Raji (cell line): ENCODE data around the gene GRAMD2A.

Source experiments
- POLR2A ChIP-seq: IDR thresholded peaks from 2 replicates; pipeline ENCODE4 v1.6.1; 2011; ENCODE audit warnings: low read depth, low read length, control low read depth; ENCODE audit not compliant: insufficient read depth

The GRAMD2A gene

DNA sequence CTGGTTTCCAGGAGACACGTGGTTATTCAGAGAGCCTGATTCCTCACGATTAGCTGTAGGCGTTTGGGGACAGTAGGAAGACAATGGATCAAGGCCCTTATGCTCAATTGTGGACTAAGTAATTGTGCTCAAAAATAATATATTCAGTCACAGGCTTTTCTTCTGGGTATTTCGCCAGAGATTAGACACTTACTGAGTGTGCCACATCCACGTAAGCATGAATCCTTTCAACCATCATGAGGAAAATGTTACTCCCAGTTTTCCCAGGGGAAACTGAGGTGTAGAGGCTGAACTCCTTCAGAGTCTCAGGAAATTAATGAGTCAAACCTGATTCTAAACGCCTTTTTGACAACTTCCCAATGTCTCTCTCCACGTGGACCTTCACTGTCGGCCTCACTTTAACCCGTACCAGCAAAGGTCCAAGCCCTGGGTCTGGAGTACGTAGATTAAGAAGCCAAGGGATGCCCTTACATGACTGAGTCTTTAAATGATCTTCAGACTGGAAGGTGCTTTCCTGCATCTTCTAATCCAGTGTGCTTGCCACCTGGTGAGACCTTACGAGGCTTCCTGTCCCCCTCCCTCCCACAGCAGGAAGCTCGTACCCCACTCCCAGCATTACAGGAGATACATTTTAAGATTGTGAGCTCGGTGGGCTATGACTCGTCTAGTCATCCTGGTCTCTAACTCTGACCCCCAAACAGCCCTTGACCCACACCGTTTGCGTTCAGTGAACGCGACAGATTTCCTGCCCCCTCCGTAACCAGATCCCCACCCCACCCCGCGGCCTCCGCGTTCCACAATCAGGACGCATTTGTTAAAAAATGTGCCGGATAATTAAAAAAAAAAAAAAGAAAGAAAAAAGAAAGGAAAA, 31.7 kb upstream of the GRAMD2A start:
- peak; percentile 39; the same call in 1 of the 2 replicates for TF ChIP-seq POLR2A

DNA sequence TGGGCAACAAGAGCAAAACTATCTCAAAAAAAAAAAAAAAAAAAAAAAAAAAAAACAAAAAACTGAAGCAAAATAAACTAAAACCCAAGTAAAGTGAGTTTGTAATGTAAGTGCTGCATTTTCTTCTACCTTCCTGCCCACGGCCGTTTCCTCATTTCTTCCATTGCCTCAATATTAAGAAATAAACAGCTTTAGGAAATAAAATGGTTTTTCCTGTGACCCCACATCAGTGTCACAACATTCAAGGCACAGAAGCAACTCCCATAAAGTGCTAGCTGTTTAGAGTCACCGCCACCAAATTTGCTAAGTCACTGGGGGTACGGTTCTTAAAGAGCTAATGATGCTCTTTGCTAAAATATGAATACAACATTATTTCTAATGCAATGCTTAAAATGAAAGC, 30.1 kb upstream of the GRAMD2A start:
- TF ChIP-seq POLR2A: no peak

DNA sequence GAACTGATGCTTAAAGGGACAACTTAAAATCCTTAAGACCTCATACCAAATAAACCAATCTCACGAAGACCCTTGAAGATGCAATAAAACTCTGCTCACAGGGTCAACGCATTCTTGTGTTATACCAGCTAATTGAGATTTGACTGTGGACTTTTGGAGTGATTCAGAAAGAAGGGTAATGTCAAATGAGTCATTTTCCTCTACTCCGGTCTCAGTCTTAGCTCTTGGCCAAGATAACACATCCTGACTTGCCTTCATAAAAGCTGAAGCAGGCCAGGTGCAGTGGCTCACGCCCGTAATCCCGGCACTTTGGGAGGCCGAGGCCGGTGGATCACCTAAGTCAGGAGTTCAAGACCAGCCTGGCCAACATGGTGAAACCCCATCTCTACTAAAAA, 29.6 kb upstream of the GRAMD2A start:
- no peak for TF ChIP-seq POLR2A

DNA sequence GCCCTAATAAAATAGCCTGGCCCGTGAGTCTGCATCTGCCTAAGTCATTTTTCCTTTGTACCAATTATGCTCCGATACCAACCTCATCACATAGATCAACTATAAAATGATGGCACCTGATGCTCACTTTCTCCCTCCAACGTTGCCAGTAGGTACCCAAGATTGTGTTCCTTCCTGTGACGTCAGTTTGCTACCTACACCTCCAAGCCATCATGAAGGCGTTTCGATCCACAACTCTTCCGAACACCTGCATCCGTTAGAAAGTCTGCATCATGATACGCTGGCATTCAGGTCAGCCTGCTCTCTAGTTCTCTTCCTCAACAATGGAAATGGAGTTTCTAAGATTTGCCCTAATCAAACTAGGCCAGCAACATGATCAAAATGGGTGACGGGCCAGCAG, 25.7 kb upstream of the GRAMD2A start:
- no peak for TF ChIP-seq POLR2A

DNA sequence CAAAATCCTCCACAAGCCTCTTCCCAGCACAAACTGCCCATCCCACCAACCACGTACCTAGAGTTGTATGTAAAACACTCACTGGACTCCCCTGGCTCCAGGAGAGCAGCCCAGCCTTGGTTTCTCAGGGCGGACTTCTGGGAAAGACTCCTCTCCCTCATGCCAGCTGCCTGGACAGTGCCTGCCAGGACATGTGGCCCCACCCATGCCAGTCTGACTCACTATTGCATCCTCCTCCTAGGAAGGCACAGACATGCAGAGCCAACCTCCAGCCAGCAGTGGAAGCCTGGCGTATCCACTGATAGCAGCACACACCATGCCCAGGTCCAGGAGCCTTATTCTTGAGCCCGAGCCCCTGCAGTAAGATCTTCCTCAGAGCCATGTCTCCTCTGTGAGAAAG, 24.8 kb upstream of the GRAMD2A start:
- TF ChIP-seq POLR2A: no peak

DNA sequence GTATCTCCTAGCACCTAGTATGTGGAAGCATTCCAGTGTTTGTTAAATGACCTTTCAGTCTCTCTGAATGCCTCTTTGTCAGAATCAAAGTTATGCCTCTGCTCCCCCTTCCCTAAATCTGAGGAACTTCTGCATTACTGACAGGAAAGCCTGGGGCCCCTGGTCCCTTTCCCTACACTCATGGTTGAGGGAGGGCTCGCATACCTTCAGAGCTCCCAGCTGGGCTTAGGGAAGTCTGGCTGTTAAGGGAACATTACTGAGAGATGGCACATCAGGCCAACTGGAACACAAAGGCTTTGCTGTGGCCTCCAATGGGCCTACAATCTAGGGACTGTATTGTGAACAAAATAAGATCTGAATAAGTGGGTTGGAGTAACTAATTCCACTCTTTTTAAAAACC, 23.1 kb upstream of the GRAMD2A start:
- no peak for TF ChIP-seq POLR2A

DNA sequence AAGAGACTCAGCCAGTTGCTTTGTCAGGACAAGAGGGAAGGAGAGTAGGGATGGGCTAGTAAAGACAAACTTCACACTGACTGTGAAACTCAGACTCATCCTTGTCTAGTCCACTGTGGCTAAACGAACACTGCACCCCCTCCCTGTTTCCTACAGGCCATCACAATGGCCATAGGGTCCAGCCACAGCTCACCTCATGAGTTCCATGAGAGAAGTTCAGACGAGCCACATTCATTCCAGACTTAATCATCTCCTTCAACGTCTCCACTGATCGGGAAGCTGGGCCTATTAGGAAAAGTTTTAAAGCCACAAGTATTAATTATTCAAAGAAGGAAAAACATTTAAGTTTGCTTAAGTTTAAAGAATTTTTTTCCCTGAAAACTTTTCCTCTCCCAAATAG, 19.6 kb upstream of the GRAMD2A start:
- TF ChIP-seq POLR2A: no peak

DNA sequence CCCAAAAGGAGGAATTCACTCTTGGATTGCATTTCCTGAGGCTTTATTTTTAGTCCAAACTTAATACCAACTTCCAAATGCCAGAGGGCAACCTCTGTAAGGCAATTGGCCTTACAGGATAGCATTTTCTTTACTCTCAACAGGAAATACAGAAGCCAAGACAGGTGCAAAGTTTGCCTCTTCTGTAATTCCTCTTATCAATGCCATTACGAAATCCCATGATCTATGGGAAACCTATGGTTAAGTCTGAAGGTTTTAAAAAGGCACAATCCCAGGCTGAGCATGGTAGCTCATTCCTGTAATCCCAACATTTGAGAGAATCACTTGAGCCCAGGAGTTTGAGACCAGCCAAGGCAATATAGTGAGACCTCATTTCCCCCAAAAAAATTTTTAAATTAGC, 18.5 kb upstream of the GRAMD2A start:
- no peak for TF ChIP-seq POLR2A

DNA sequence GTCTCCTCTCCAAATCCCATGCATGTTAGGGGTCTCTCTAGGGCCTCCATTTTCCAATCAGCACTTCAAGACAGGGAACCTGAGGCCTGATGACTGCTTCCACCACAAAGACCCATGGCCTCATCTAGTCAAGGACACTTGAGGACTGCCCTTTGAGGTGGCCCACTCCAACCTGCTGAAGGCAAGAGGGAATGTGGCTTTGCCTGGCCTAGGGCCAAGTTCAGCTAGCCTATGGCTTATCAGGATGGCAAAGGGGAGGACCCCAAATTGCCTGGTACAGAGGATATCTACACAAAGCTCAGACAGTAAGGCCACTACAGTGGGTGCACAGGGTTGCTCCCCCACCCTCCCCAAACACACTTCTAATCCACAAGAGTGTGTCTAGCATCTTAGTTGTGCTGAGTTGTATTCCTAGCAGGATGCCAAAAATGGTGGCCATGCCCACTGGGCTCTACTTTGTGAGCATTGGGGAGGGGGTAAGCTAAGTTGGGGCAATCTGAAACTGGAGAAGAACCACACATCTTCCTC, 10.0 kb upstream of the GRAMD2A start:
- no peak for TF ChIP-seq POLR2A

DNA sequence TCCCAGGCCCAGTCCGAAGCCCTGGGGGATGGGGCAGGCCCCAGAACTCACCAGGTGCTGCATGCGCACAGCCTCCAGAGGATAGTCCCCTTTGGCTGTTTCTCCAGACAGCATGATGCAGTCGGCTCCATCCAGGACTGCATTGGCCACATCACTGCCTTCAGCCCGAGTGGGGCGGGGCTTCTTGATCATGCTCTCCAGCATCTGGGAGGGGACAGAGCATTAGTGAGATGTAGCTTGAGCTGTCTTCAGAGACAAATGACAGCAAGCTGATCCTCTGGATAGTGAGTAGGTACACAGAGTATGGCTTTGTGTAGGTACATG, 9.1 kb upstream of the GRAMD2A start:
- no peak for TF ChIP-seq POLR2A

DNA sequence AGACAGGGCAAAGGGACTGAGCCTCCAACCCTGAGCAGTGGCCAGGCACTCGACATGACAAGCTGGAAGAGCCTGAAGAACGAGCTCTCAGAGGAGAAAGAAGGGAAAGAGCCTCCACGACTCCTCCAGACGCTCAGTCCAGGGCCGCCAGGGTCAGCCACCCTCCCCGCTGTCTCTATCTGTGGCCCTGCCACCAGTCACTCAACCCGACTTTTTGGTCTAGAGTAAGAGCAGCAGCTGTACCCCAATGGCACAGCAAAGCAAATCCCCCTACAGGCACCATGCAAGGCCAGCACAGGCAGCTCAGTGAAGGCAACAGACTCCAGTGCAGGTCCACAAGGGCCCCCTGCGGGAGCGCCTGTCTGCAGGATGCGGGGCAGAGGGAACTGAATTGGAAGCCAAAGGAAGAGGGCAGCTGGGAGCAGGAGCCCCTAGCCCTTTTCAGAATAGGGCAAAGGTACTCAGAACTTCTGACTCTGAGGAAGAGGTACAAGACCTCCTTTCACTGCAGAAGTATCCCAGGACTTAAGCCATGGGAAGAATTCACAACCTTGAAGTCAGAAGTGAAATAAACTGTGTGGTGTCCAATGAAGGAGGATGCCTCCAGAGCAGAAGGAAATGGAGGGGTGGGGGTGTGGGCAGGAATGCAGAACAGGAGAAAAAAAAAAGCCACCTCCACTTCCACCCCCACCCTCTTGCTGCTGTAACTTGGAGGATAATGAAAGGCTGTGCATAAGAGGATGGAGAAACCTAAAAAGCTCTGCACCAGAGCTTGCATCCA, 8.5 kb upstream of the GRAMD2A start:
- TF ChIP-seq POLR2A: no peak

DNA sequence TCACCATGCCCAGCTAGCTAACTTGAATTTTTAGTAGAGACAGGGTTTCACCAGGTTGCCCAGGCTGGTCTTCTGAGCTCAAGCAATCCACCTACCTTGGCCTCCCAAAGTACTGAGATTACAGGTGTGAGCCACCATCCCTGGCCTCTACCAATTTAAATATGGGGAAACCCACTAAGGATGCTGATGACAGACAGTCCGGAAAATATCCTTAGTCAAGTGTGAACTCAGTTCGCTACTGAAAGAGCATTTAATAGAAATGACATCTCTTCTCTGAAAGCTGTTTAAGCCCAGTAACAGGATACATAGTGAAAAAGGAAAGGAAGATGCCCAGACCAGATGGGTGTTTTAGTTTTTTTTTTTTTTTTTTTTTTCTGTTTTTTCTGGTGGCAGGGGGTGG, 7.7 kb upstream of the GRAMD2A start:
- no peak for TF ChIP-seq POLR2A

DNA sequence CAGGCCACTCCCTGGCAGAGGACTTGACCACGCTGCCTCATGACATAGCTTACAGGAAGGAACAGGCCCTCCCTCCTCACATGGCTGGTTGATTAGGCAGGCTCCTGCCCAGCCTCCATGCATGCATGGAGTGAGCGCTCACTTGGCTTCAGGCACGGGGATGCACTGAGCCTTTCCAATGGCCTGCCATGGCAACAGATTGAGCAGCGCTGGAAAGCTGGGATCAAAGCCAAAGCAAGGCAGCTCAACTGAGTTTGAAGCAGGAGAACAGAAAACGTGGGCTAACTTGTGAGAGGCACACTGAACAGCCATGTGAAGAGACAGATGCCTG, 5.9 kb upstream of the GRAMD2A start:
- TF ChIP-seq POLR2A: no peak

DNA sequence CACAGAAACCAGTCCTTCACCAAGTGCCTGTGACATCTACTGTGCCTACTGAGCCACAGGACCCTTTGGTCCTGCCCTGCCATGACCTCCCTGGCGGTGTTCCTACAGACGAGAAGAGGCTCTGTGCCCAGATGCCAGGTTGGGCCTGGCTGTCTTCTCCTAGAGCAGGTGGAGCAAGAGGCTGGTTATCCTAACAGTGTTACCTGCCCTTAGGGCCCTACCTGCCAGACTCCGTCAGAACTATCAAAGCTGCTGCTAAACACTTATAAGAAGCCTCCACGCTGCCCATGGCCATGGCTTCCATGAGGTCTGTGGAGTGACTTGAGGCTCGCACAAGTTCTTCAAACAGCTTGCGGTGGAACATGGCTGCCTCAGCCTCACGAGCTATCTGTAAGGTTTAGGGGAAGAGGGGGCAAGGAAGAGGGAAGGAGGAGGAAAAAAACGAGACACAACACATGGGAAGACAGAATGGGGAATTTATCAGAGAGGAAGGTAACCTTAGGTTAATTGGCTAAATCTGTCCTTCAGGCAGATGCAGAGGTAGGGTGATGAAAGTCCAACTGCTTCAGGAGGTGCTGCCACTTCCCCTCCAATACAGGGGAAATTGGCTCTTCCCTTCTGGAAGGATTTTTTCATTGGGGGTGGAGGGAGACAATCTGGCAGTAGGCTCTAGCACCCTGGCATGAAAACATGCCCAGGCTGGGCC, 5.4 kb upstream of the GRAMD2A start:
- no peak for TF ChIP-seq POLR2A

DNA sequence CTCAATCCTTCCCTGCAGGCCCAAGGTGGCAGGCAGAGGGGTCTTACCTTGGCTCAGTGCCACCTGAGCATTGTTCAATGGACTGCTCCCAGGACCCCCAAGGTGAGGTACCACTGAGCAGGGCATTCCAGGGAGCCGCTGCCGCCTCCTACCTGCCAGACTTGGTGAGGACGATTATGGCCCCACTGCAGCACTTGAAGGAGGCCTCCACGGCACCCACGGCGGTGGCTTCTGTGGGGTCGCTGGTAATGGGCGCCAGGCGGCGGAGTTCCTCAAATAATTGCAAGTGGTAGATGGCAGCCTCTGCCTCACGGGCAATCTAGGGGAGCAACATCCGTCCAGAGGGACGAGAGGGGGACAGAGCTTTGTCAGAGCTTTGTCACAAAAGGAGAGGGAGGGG, 4.7 kb upstream of the GRAMD2A start:
- no peak for TF ChIP-seq POLR2A
